Sigmoid colon (tissue), 7 donors: ENCODE results near the gene PRKD2. TPM values are rescaled to one million over a fixed set of nuclear protein-coding genes. Genes with fewer than 3 reads are reported as not detected.

Source experiments
- DNase-seq: peaks from one replicate; pipeline ENCODE4 v3.0.0-alpha.2; 2019
- H3K27ac ChIP-seq, 4 donors: fragments of 200-600 bp; sonication (generic); one replicate each; pipeline ENCODE4 v1.5.1; 2016 to 2019; ENCODE audit warnings: mild to moderate bottlenecking in 1 of 4
- H3K27me3 ChIP-seq, 3 donors: fragments of 200-600 bp; sonication (generic); one replicate each; pipeline ENCODE4 v1.5.1; 2019; ENCODE audit warnings: mild to moderate bottlenecking in 1 of 3
- H3K36me3 ChIP-seq, 4 donors: fragments of 200-600 bp; sonication (generic); one replicate each; pipeline ENCODE4 v1.5.1; 2016 to 2019
- H3K4me1 ChIP-seq, 4 donors: fragments of 200-600 bp; sonication (generic); one replicate each; pipeline ENCODE4 v1.5.1; 2017 to 2019
- H3K4me3 ChIP-seq, 4 donors: fragments of 200-600 bp; sonication (generic); one replicate each; pipeline ENCODE4 v1.5.1; 2017 to 2019; ENCODE audit warnings: mild to moderate bottlenecking in 2 of 4, moderate library complexity in 1 of 4
- H3K9me3 ChIP-seq, 4 donors: fragments of 200-600 bp in 3 of 4; sonication (generic) in 3 of 4; one replicate each; pipeline versions ENCODE4 v1.5.1 to v1.6.1; 2013 to 2019
- CTCF ChIP-seq, 4 experiments: fragments of 450-650 bp in 3 of 4; fragments of 200-600 bp in 1 of 4; IDR thresholded peaks; one replicate each; pipeline ENCODE4 v1.5.1; 2016 to 2019; ENCODE audit warnings: antibody characterized with exemption in 4 of 4, mild to moderate bottlenecking in 3 of 4, moderate library complexity in 2 of 4
- EP300 ChIP-seq, 4 donors: sonication (generic); formaldehyde crosslinking; IDR thresholded peaks; one replicate each; pipeline ENCODE4 v1.6.1; 2017; ENCODE audit warnings: antibody characterized with exemption in 4 of 4
- POLR2A ChIP-seq, 2 donors: fragments of 450-650 bp; IDR thresholded peaks; one replicate each; pipeline ENCODE4 v1.6.1; 2016; ENCODE audit warnings: antibody characterized with exemption in 2 of 2, mild to moderate bottlenecking in 2 of 2, moderate library complexity in 2 of 2
- POLR2AphosphoS5 ChIP-seq, 4 donors: sonication (generic); formaldehyde crosslinking; IDR thresholded peaks; one replicate each; pipeline ENCODE4 v1.6.1; 2017; ENCODE audit warnings: antibody characterized with exemption in 4 of 4
- WGBS, 2 donors: extraction: QIAGEN DNeasy Blood & Tissue Kit; methylation state at CpG; one replicate each; pipeline ENCODE4 v1.1.7; 2013; 5-methylcytosine and 5-hydroxymethylcytosine counted together
- intact Hi-C: fragments of 100-400 bp; cut with DNase I; formaldehyde crosslinking; loops from one replicate; pipeline ENCODE4 v1.15.1; 2023
- polyA plus RNA-seq, 3 donors: library from polyadenylated mRNA; stranded (reverse); fragments of 200-250 nt; gene quantifications; one replicate each; pipeline ENCODE4 v1.2.3, GENCODE V29; 2013
- total RNA-seq, 4 donors: library from RNA; depleted of rRNA; stranded (reverse); fragments of >200 nt; gene quantifications; one replicate each; pipeline ENCODE4 v1.1.0, GENCODE V29; 2016
- donor health status: healthy with polysubstance abuse.
- donor health status: Bipolar disorder and iron deficiency.
- donor health status: healthy.

The PRKD2 gene
- total and polyA plus RNA-seq, 7 donors, result 14.7 to 51.7 (median 18.6) TPM

- peaks cover 0 to 49% (median 45%) of the 10 kb centered on the region in 4 donors for H3K4me1 ChIP-seq
- H3K27ac ChIP-seq, result peak within 1 kb of the TSS; percentile 86 to 97 (median 92)
- peak in 2 of 4 donors; percentile 36 to 43 for TF ChIP-seq POLR2AphosphoS5 (IDR thresholded peaks at IDR 0.05)
- TF ChIP-seq EP300 (IDR thresholded peaks at IDR 0.05), result no peak
- peak within 1 kb of the TSS; percentile 73 to 100 (median 96) for H3K4me3 ChIP-seq
- no peaks in the 10 kb centered on the region for H3K27me3 ChIP-seq
- H3K36me3 ChIP-seq, result peaks cover 0 to 22% (median 5%) of the 10 kb centered on the region in 4 donors
- no peaks in the 10 kb centered on the region for H3K9me3 ChIP-seq
- WGBS, 2 donors, result 1% methylated on average over 74 of the region's 74 CpGs
- intact Hi-C loops, result loop anchor here (5.0 kb wide), 1 partner anchor 44 kb away; no protein-coding TSS in a partner anchor
- DNase-seq, result no peak
These were observed 29.6 kb upstream of the PRKD2 start, which contains the start of gene STRN4 for GRCh38 chr19:46746281-46747057. STRN4 (minus strand) TSS chr19:46746450; CDS start chr19:46746430, 20 bp downstream.

DNA sequence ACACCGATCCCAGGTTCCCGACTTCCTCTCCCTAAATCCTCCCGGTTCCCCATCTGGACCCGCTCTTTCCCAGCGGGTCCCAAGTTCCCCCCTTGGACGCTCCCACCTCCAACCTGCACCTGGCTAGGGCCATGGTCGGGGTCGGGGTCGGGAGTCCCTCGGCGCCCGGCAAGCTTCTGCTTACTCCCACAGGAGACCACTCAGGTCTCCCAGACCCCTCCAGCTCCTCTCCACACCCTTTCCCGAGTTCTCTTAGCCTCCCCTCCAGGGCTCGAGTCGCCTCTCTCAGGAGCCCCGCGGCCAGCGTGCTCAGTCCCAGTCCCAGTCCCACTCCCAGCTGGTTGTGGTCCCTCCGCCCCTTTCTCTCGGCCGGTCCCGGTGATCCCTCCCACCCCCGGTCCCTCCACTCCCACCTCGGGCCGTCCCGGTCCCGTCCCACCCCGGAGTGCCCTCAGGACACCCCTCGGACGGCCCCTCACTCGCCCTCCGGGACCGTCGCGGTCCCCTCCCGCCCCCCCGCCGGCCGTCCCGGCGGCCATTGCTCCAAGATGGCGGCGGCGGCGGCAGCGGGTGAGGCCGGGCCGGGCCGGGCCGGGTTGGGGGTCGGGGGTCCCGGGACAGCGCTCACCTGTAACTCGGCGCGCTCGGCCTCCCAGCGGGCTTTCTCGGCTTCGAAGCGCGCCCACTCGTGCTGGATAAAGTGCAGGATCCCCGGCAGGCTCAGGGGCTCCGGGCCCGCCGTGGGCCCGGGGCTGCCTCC lies 28.8 kb upstream of the PRKD2 start, which contains the start of gene FKRP:
Gene FKRP, plus strand, starts transcription at position 537 of the 760 bp plus-strand sequence. CDS start 9,394 bp downstream, outside the sequence.
- intact Hi-C loops, result loop anchor here (5.0 kb wide), 1 partner anchor 43 kb away; no protein-coding TSS in a partner anchor
- TF ChIP-seq POLR2AphosphoS5 (IDR thresholded peaks at IDR 0.05) (no peak), POLR2A (IDR thresholded peaks at IDR 0.05) (no peak), CTCF (IDR thresholded peaks at IDR 0.05) (no peak)
- no peak for DNase-seq
- Histone ChIP-seq H3K4me3 (peak within 1 kb of the TSS; percentile 73 to 100 (median 96)), H3K9me3 (no peaks in the 10 kb centered on the region), H3K4me1 (peaks cover 0 to 56% (median 52%) of the 10 kb centered on the region in 4 donors), H3K27me3 (no peaks in the 10 kb centered on the region), H3K27ac (peak within 1 kb of the TSS; percentile 86 to 97 (median 92)), H3K36me3 (peaks cover 0 to 16% (median 5%) of the 10 kb centered on the region in 4 donors)
- WGBS, 2 donors, result 1% methylated on average over 68 of the region's 68 CpGs

GRCh38 chr19:46745030-46745429 lies 28.1 kb upstream of the PRKD2 start:
- Histone ChIP-seq H3K4me1 (peaks cover 0 to 62% (median 59%) of the 10 kb centered on the region in 4 donors), H3K9me3 (no peaks in the 10 kb centered on the region), H3K27ac (peak overlapping the region in 2 of 4 donors; percentile 87 to 97), H3K27me3 (no peaks in the 10 kb centered on the region), H3K36me3 (peaks cover 0 to 12% (median 3%) of the 10 kb centered on the region in 4 donors), H3K4me3 (peak overlapping the region; percentile 73 to 100 (median 96))
- intact Hi-C loops, result loop anchor here (5.0 kb wide), 1 partner anchor 43 kb away; no protein-coding TSS in a partner anchor
- 24 to 28% methylated on average over 8 of the region's 8 CpGs for WGBS, 2 donors
- DNase-seq, result no peak
- no peak for TF ChIP-seq POLR2AphosphoS5 (IDR thresholded peaks at IDR 0.05)
- no peak for TF ChIP-seq POLR2A (IDR thresholded peaks at IDR 0.05)
- no peak for TF ChIP-seq EP300 (IDR thresholded peaks at IDR 0.05)
- no peak for TF ChIP-seq CTCF (IDR thresholded peaks at IDR 0.05)

DNA sequence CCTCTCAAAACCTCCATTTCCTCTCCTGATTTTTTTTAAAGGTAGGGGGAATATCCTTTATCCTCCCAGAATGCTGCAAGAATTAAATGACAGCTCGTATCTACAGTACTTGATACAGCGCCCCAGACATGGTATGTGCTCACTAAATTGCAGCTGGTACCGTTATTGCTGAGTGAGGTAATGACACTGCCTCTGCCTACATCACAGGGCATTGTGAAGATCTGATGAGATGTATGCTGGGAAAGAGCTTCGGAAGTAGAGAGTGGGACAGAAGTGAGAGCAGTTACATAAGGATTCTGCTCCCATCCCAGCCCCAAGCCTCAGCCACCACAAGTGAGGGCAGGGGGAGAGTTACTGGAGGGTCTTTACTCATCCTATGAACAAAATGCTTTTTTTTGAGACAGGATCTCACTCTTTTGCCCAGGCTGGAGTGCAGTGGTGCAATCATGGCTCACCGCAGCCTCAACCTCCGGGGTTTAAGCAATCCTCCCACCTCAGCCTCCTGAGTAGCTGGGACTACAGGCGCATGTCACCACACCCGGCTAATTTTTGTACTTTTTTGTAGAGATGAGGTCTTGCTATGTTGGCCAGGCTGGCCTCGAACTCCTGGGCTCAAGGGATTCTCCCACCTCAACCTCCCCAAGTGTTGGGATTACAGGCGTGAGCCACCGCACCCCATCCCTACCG lies 27.2 kb upstream of the PRKD2 start:
- WGBS, 2 donors, result 86 to 87% methylated on average over 12 of the region's 12 CpGs
- H3K9me3 ChIP-seq, result no peaks in the 10 kb centered on the region
- intact Hi-C loops, result no loop called here
- no peaks in the 10 kb centered on the region for H3K27me3 ChIP-seq
- H3K4me3 ChIP-seq, result no peak overlapping the region
- no peak for DNase-seq
- peaks cover 0 to 6% (median 3%) of the 10 kb centered on the region in 4 donors for H3K36me3 ChIP-seq
- TF ChIP-seq EP300 (IDR thresholded peaks at IDR 0.05) (no peak), POLR2AphosphoS5 (IDR thresholded peaks at IDR 0.05) (no peak), CTCF (IDR thresholded peaks at IDR 0.05) (no peak), POLR2A (IDR thresholded peaks at IDR 0.05) (no peak)
- peaks cover 0 to 71% (median 68%) of the 10 kb centered on the region in 4 donors for H3K4me1 ChIP-seq
- no peak overlapping the region for H3K27ac ChIP-seq
